Transverse colon (tissue), 4 donors: Measurements from ENCODE around the gene NOTCH3.

Experiments used
- POLR2A ChIP-seq: fragments of 450-650 bp; IDR thresholded peaks from one replicate; pipeline ENCODE4 v1.6.1; 2016; ENCODE audit warnings: antibody characterized with exemption, mild to moderate bottlenecking, moderate library complexity
- POLR2AphosphoS5 ChIP-seq, 3 donors: sonication (generic); formaldehyde crosslinking; IDR thresholded peaks; one replicate each; pipeline ENCODE4 v1.6.1; 2016; ENCODE audit warnings: antibody characterized with exemption in 3 of 3
- TF ChIP-seq, protein P1 (sequence below), 5 experiments: fragments of 200-600 bp in 3 of 5; fragments of 450-650 bp in 2 of 5; sonication (generic) in 3 of 5; IDR thresholded peaks; 1 replicate in 2 of 5; 2 replicates in 3 of 5; pipeline ENCODE4 v1.5.1; 2016 to 2017; ENCODE audit warnings: antibody characterized with exemption in 5 of 5, inconsistent platforms in 3 of 5, mild to moderate bottlenecking in 2 of 5, moderate library complexity in 1 of 5

- TF ChIP-seq, protein P1, sequence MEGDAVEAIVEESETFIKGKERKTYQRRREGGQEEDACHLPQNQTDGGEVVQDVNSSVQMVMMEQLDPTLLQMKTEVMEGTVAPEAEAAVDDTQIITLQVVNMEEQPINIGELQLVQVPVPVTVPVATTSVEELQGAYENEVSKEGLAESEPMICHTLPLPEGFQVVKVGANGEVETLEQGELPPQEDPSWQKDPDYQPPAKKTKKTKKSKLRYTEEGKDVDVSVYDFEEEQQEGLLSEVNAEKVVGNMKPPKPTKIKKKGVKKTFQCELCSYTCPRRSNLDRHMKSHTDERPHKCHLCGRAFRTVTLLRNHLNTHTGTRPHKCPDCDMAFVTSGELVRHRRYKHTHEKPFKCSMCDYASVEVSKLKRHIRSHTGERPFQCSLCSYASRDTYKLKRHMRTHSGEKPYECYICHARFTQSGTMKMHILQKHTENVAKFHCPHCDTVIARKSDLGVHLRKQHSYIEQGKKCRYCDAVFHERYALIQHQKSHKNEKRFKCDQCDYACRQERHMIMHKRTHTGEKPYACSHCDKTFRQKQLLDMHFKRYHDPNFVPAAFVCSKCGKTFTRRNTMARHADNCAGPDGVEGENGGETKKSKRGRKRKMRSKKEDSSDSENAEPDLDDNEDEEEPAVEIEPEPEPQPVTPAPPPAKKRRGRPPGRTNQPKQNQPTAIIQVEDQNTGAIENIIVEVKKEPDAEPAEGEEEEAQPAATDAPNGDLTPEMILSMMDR (IDR thresholded peaks at IDR 0.05): no peak
- TF ChIP-seq POLR2AphosphoS5 (IDR thresholded peaks at IDR 0.05): no peak
- no peak for TF ChIP-seq POLR2A
Measured at GRCh38 chr19:15166700-15167099, 34.1 kb downstream of the NOTCH3 start.
